ENCODE results near the gene MMP21. TPM values are rescaled to one million over a fixed set of nuclear protein-coding genes. Genes with fewer than 3 reads are reported as not detected.

The MMP21 gene
- total and polyA plus RNA-seq, 2 of the 13 experiments (the other 11 are each of a cell fraction or from before 2014, with no cell fraction given), result not detected

- TF ChIP-seq MLXIP (CRISPR knock-in tag; IDR thresholded peaks at IDR 0.05; ENCODE audit: borderline replicate concordance) (no peak), TEAD2 (CRISPR knock-in tag; IDR thresholded peaks at IDR 0.05) (no peak), JUNB (CRISPR knock-in tag; IDR thresholded peaks at IDR 0.05; ENCODE audit: borderline replicate concordance) (no peak), BRF2 (CRISPR knock-in tag; IDR thresholded peaks at IDR 0.05) (no peak), GMEB1 (CRISPR knock-in tag; IDR thresholded peaks at IDR 0.05; ENCODE audit: borderline replicate concordance) (peak; percentile 37; the same call in 1 of the 2 replicates), SRSF4 (IDR thresholded peaks at IDR 0.05; ENCODE audit: low read depth, low read length, poor library complexity, severe bottlenecking) (no peak), PBX3 (CRISPR knock-in tag; IDR thresholded peaks at IDR 0.05; ENCODE audit: borderline replicate concordance) (no peak), RBFOX2 (IDR thresholded peaks at IDR 0.05; ENCODE audit: low read depth, low read length) (peak; percentile 93), ZNF670 (CRISPR knock-in tag; IDR thresholded peaks at IDR 0.05; ENCODE audit: borderline replicate concordance) (no peak), ZNF7 (CRISPR knock-in tag; IDR thresholded peaks at IDR 0.05) (no peak), CBX1 (IDR thresholded peaks at IDR 0.05; ENCODE audit: low read depth) (peak; percentile 41), AHR (CRISPR knock-in tag; IDR thresholded peaks at IDR 0.05) (peak; percentile 20; the same call in 1 of the 2 replicates), BCLAF1 (IDR thresholded peaks at IDR 0.05) (no peak), HNF4G (IDR thresholded peaks at IDR 0.05; ENCODE audit: borderline replicate concordance, low read depth, low read length) (0 out of 2 replicates have a peak, but pooled peaks have one; percentile 17), HNF4G (CRISPR knock-in tag; IDR thresholded peaks at IDR 0.05; ENCODE audit: borderline replicate concordance, low read depth) (0 out of 2 replicates have a peak, but pooled peaks have one; percentile 31), STAT5B (CRISPR knock-in tag; IDR thresholded peaks at IDR 0.05) (no peak), ZNF234 (CRISPR knock-in tag; conservative IDR thresholded peaks at IDR 0.05) (no peak), ZBTB1 (CRISPR knock-in tag; IDR thresholded peaks at IDR 0.05; ENCODE audit: borderline replicate concordance) (no peak)
Observed at GRCh38 chr10:125822878-125823662, 47.4 kb upstream of the MMP21 start, which contains the start of the genes BCCIP and UROS (continued).
